ENCODE data around the gene SHROOM2.

The SHROOM2 gene

DNA sequence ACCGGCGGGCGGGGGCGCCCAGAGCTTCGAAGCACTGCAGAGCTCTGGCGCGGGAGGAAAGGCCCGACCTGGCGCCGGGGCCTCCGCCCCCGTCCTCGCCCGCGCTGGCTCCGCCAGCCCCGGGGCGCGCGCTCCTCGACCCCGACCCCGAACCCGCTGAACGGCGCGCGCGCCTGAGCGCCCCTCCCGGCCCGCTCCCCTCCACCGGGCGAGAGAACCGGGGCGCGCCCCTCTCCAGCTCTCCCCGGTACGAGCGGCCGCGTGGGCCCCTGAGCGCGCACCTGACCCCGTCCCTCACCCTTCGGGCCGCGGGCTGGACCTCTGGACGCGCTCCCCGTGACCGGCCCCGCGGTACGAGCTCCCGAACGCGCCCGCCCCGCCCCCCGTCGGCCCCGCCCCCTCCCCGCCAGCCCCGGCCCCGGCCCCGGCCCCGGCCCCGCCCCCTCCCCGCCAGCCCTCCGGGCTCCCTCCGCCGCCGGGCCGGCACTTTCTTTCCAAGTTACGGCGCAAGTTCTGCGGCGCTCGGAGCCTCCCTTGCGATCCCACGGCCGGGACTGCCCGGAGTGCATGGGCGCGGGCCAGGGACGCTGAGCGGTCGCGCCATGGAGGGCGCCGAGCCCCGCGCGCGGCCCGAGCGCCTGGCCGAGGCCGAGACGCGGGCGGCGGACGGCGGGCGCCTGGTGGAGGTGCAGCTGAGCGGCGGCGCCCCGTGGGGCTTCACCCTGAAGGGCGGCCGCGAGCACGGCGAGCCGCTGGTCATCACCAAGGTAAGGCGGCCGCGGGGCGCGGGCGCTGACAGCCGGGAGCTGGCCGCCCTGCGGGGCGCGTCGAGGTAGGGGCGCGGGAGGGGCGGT is at the start of gene SHROOM2:
TSS of gene SHROOM2 (plus strand) at position 486 of the 854 bp plus-strand sequence. CDS start at position 603, 117 bp downstream.
- Histone ChIP-seq H4K20me1 (no peaks in the 10 kb centered on the region; a peak in 1 of 22 replicates), H3K9me3 (replicated peaks in 1 of 11) (peaks cover 18 to 32% (median 28%) of the 10 kb centered on the region in 11 experiments), H3K36me3 (no peaks in the 10 kb centered on the region), H3K4me1 (peaks cover 0 to 17% (median 0%) of the 10 kb centered on the region in 10 experiments; a peak in 6 of 20 replicates), H3K27me3 (peaks cover 0 to 17% (median 0%) of the 10 kb centered on the region in 11 experiments; a peak in 5 of 22 replicates), H3K9ac (no peak within 1 kb of the TSS), H3K4me2 (no peak within 1 kb of the TSS), H3K4me3 (no peak within 1 kb of the TSS), H3K27ac (no peak within 1 kb of the TSS)
- TF ChIP-seq Cebpa-rat (IDR thresholded peaks at IDR 0.05) = no peak

DNA sequence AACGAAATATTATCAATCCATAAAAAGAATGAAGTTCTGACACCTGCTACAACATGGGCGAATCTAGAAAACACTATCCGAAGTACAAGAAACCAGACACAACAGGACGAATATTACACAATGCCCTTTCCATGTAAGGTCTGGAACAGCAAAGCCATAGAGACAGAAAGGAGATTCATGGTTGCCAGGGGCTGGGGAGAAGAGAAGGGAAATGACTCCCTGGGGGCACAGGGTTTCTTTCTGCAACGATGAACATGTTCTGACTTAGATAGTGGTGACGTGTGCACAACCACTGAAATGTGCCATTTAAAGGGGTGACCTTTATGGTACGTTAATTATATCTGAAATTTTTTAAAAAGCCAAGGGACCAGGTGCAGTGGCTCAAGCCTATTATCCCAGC is 48.9 kb upstream of the SHROOM2 start:
- no peak for TF ChIP-seq Cebpa-rat (IDR thresholded peaks at IDR 0.05)
- Histone ChIP-seq H3K9me3 (replicated peaks in 1 of 11) (peaks cover 3 to 15% (median 10%) of the 10 kb centered on the region in 11 experiments; a peak in 15 of 22 replicates), H3K4me2 (peak overlapping the region in 8 of 11 experiments; percentile 2 to 62 (median 42); a peak in 11 of 22 replicates)

DNA sequence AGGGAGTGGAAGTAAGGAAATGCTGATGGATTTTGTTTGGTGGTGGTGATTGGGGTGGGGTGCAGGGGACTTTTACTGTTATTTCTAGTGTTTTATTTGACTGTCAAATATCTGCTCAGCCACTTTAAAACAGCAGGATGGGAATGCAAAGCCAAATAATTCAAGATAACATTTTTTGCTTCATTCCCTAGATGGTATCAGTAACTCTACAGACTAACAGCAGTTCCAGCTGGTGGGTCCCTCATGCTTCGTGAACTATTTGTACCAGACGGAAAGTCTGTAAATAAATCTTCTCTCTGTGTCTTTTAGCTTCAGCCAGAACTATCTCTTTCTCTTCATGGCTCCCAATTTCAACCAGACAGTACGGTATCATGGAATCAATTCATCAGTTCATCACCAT is 48.1 kb upstream of the SHROOM2 start:
- no peak overlapping the region for H3K9ac ChIP-seq
- peaks cover 0 to 13% (median 7%) of the 10 kb centered on the region in 11 experiments; a peak in 14 of 22 replicates for H3K9me3 ChIP-seq (replicated peaks in 1 of 11)
- no peak overlapping the region for H3K27ac ChIP-seq
- no peaks in the 10 kb centered on the region for H3K36me3 ChIP-seq
- TF ChIP-seq Cebpa-rat (IDR thresholded peaks at IDR 0.05) = no peak
- peak overlapping the region in 7 of 11 experiments; percentile 2 to 62 (median 47); a peak in 8 of 22 replicates for H3K4me2 ChIP-seq
- H3K27me3 ChIP-seq = peaks cover 0 to 6% (median 0%) of the 10 kb centered on the region in 11 experiments; a peak in 1 of 22 replicates
- H3K4me3 ChIP-seq = no peak overlapping the region
- no peaks in the 10 kb centered on the region for H4K20me1 ChIP-seq
- peaks cover 0 to 20% (median 10%) of the 10 kb centered on the region in 10 experiments; a peak in 12 of 20 replicates for H3K4me1 ChIP-seq

More for the DNA sequence above, 48.9 kb upstream of the SHROOM2 start:
- Histone ChIP-seq H3K4me1 (peaks cover 0 to 20% (median 10%) of the 10 kb centered on the region in 10 experiments; a peak in 12 of 20 replicates), H3K36me3 (no peaks in the 10 kb centered on the region), H3K9ac (no peak overlapping the region), H4K20me1 (no peaks in the 10 kb centered on the region), H3K27ac (no peak overlapping the region), H3K27me3 (peaks cover 0 to 6% (median 0%) of the 10 kb centered on the region in 11 experiments; a peak in 1 of 22 replicates), H3K4me3 (no peak overlapping the region)

GRCh38 chrX:9739130-9739529 is 47.1 kb upstream of the SHROOM2 start:
- Histone ChIP-seq H3K4me2 (peak overlapping the region in 1 of 11 experiments; percentile 25; a peak in 1 of 22 replicates), H3K27me3 (peaks cover 0 to 6% (median 0%) of the 10 kb centered on the region in 11 experiments; a peak in 1 of 22 replicates), H4K20me1 (no peaks in the 10 kb centered on the region), H3K9me3 (replicated peaks in 1 of 11) (peaks cover 0 to 11% (median 3%) of the 10 kb centered on the region in 11 experiments; a peak in 6 of 22 replicates), H3K27ac (no peak overlapping the region), H3K4me1 (peaks cover 0 to 20% (median 10%) of the 10 kb centered on the region in 10 experiments; a peak in 12 of 20 replicates), H3K9ac (no peak overlapping the region), H3K4me3 (no peak overlapping the region), H3K36me3 (no peaks in the 10 kb centered on the region)
- no peak for TF ChIP-seq Cebpa-rat (IDR thresholded peaks at IDR 0.05)

DNA sequence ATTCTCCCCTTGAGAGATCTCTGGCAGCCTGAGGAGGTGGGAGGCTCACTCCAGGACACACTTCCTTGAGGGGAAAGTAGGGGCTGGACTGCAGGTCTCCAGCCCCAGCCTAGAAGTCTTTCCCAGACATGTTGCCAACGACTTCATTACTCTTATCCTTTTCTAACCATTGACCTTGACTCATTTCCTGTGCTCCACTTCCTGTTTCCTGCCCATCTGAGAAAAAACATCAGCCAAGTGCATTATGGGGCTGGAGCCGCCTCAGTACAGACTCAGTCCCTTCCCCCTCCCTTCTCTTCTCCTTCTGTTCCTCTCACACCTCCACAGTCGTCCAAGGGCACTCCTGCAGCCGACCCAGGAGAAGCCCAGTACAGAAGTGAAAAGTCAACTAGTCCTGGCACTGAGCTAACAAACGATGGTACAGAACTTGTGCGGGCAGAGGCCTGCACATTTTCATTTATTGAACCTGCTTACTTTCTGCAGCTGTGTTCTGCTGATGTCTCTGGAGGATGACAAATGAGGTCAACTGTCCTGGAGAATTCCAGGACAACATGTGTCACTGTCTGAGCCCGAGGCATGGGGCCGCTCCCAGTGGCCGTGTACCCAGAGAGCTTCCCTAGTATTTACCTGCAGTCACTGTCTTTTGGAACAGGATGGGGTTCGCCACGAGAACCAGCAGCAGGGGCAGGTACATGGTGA is 40.7 kb upstream of the SHROOM2 start:
- H3K9me3 ChIP-seq (replicated peaks in 1 of 11) = peaks cover 5 to 23% (median 17%) of the 10 kb centered on the region in 11 experiments; a peak in 18 of 22 replicates
- peaks cover 0 to 4% (median 0%) of the 10 kb centered on the region in 11 experiments; a peak in 1 of 22 replicates for H3K27me3 ChIP-seq
- H3K27ac ChIP-seq = peak overlapping the region in 10 of 11 experiments; percentile 50 to 88 (median 70); a peak in 20 of 22 replicates
- H3K36me3 ChIP-seq = no peaks in the 10 kb centered on the region
- no peak for TF ChIP-seq Cebpa-rat (IDR thresholded peaks at IDR 0.05)
- H4K20me1 ChIP-seq = no peaks in the 10 kb centered on the region
- peak overlapping the region in 7 of 10 experiments; percentile 8 to 38 (median 27); a peak in 8 of 20 replicates for H3K4me3 ChIP-seq
- peak overlapping the region; percentile 64 to 91 (median 81) for H3K4me2 ChIP-seq
- H3K4me1 ChIP-seq = peaks cover 19 to 46% (median 28%) of the 10 kb centered on the region in 10 experiments
- H3K9ac ChIP-seq = peak overlapping the region in 4 of 11 experiments; percentile 34 to 63 (median 44); a peak in 9 of 22 replicates

DNA sequence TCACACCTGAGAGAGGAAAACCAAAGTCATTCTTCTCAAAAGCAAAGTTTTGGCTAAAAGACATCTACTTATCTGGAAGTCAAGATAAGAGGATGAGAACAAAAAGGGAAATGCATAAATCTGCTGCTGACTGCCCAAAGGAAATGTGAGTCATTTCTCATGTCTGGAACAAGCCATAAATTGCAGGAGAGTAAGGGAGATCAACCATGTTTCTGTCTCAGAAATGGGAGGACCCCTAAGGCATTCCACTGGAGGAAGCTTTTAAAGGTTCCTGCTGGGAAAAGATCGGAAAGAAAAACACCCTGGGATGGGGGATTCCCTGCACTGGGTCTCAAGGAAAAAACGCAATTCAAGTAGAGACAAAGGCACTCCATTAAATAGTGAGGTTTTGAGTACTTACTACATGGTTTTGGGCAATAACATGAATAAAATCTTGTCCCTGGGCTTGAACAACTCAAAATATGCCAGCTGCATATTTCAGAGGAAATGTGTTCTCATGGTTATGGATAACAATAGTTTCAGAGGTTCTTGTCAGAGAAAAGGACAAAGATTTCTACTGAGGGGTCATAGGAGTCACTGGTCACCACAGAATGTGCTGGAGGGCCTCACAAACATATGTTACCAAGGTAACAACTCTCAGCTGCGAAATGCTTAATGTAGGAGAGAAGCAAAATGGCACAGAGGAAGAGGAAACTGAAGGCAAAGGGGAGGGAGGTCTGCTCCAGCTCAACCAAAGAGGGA is 39.9 kb upstream of the SHROOM2 start:
- Histone ChIP-seq H3K27me3 (peaks cover 0 to 4% (median 0%) of the 10 kb centered on the region in 11 experiments; a peak in 1 of 22 replicates), H3K36me3 (no peaks in the 10 kb centered on the region), H3K27ac (peak overlapping the region; percentile 2 to 88 (median 65); a peak in 18 of 22 replicates), H3K4me3 (peak overlapping the region in 3 of 10 experiments; percentile 15 to 38 (median 24); a peak in 3 of 20 replicates), H3K9me3 (replicated peaks in 1 of 11) (peaks cover 5 to 23% (median 17%) of the 10 kb centered on the region in 11 experiments; a peak in 18 of 22 replicates), H3K9ac (peak overlapping the region in 4 of 11 experiments; percentile 34 to 63 (median 44); a peak in 9 of 22 replicates), H3K4me2 (peak overlapping the region; percentile 64 to 91 (median 81)), H4K20me1 (no peaks in the 10 kb centered on the region), H3K4me1 (peaks cover 19 to 46% (median 28%) of the 10 kb centered on the region in 10 experiments)
- TF ChIP-seq Cebpa-rat (IDR thresholded peaks at IDR 0.05) = no peak

- Histone ChIP-seq H3K4me2 (peak overlapping the region in 5 of 11 experiments; percentile 79 to 91 (median 86); a peak in 9 of 22 replicates), H3K4me3 (no peak overlapping the region), H4K20me1 (no peaks in the 10 kb centered on the region), H3K27ac (0 out of 22 replicates have a peak overlapping the region, but pooled peaks of 1 of the 11 experiments have one; percentile 88), H3K36me3 (no peaks in the 10 kb centered on the region), H3K9ac (no peak overlapping the region), H3K9me3 (replicated peaks in 1 of 11) (peaks cover 5 to 22% (median 15%) of the 10 kb centered on the region in 11 experiments; a peak in 18 of 22 replicates), H3K4me1 (peaks cover 19 to 46% (median 28%) of the 10 kb centered on the region in 10 experiments), H3K27me3 (peaks cover 0 to 4% (median 0%) of the 10 kb centered on the region in 11 experiments; a peak in 2 of 22 replicates)
- TF ChIP-seq Cebpa-rat (IDR thresholded peaks at IDR 0.05) = no peak
Observed at GRCh38 chrX:9747644-9748043, 38.6 kb upstream of the SHROOM2 start.
